HG02870 (cell line): Measurements from ENCODE around the gene PNPLA1.

ENCODE experiments used
- ATAC-seq: cut with Tn5 transposase; IDR thresholded peaks from one replicate; pipeline ENCODE4 v1.9.1; 2021; ENCODE audit warnings: mild to moderate bottlenecking, moderate library complexity; ENCODE audit not compliant: unreplicated experiment

PNPLA1 gene

GRCh38 chr6:36355819-36356218, 86.0 kb downstream of the PNPLA1 start:
- no peak for ATAC-seq

DNA sequence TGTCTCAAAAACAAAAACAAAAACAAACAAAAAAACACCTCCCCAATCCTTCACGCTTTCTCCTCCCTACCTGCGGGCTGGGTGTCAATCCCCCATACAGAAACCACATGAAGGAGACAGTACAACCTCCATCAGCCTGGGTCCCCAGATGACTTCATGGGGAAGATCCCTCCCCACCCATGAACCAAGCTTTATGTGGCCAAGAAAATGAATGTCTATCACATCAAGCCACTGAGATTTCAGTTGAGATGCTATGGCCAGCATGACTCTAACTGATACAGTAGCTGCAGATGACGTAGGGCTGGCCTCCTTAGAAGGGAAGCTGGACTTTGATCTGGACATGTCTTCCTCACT, 88.0 kb downstream of the PNPLA1 start:
- ATAC-seq = no peak
